ENCODE results near the gene RGP1.

Gene RGP1

DNA sequence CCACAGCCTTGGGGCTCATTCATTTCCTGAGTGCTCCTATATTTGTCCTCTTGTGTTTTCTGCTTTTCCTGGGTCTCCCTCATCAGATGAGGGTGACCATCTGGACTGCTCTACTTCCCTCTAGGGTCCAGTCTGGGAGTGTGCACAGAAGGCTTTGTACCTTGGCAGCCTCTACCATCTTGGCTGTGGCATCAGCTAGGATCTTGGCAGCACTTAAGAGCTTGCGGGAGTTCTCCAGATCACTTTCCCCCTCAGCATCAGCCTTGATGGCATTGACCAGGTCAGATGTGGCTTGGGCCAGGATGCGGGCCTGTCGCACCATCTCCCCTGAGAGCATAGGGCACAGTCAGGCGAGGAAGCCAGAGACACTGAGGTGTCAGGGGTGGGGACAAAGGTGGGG, 32.9 kb upstream of the RGP1 start:
- no peak overlapping the region for H3K27ac Mint-ChIP-seq
- TF ChIP-seq, protein P1, sequence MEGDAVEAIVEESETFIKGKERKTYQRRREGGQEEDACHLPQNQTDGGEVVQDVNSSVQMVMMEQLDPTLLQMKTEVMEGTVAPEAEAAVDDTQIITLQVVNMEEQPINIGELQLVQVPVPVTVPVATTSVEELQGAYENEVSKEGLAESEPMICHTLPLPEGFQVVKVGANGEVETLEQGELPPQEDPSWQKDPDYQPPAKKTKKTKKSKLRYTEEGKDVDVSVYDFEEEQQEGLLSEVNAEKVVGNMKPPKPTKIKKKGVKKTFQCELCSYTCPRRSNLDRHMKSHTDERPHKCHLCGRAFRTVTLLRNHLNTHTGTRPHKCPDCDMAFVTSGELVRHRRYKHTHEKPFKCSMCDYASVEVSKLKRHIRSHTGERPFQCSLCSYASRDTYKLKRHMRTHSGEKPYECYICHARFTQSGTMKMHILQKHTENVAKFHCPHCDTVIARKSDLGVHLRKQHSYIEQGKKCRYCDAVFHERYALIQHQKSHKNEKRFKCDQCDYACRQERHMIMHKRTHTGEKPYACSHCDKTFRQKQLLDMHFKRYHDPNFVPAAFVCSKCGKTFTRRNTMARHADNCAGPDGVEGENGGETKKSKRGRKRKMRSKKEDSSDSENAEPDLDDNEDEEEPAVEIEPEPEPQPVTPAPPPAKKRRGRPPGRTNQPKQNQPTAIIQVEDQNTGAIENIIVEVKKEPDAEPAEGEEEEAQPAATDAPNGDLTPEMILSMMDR (IDR thresholded peaks at IDR 0.05; ENCODE audit: unreplicated experiment in 3 of 3), result no peak
- peaks cover 86% of the 10 kb centered on the region for H3K36me3 Mint-ChIP-seq (ENCODE audit: low read depth)
- peaks cover 5% of the 10 kb centered on the region for H3K4me1 Mint-ChIP-seq
- H3K9me3 Mint-ChIP-seq, result no peaks in the 10 kb centered on the region
- no peaks in the 10 kb centered on the region for H3K27me3 Mint-ChIP-seq (ENCODE audit: low read depth)
- no peak overlapping the region for H3K4me3 Mint-ChIP-seq

DNA sequence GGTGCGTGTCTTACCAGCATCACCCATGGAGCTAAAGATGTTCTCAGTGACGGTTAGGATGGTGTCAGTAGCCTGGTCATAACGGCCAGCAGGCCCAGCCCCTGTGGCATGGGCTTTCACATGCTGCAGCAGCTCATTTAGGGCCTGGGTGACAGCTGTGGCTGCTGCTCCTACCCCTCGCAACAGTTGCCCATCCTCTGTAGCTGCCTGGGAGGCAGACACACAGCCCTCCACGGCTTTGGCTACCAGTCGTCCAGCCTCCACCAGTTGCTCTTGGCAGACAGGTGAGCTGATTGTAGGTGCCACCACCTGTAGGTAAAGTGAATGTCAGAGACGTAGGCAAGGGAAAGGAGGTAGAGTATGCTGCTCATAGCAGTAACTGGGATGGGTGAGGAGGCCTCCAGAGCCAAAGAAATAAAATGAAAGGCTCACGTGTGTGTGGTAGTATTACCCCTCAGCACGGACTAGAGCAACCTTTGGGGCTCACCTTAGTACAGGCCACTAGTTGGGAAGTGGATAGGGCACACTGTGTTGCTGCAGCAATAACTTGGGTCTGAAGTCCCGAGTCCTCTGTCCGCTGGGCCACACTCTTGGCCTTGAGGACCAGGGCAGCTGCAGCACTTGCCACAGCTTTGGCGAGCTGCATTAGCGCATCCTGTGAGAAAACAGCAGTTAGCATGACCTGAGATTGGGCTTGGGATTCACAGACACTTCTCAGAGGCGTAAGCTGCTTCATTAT, 31.8 kb upstream of the RGP1 start:
- Mint-ChIP-seq H3K27ac (no peak overlapping the region), H3K27me3 (ENCODE audit: low read depth) (no peaks in the 10 kb centered on the region), H3K4me1 (peaks cover 5% of the 10 kb centered on the region), H3K36me3 (ENCODE audit: low read depth) (peaks cover 87% of the 10 kb centered on the region), H3K4me3 (no peak overlapping the region), H3K9me3 (no peaks in the 10 kb centered on the region)
- TF ChIP-seq, protein P1 (IDR thresholded peaks at IDR 0.05; ENCODE audit: unreplicated experiment in 3 of 3), result no peak

DNA sequence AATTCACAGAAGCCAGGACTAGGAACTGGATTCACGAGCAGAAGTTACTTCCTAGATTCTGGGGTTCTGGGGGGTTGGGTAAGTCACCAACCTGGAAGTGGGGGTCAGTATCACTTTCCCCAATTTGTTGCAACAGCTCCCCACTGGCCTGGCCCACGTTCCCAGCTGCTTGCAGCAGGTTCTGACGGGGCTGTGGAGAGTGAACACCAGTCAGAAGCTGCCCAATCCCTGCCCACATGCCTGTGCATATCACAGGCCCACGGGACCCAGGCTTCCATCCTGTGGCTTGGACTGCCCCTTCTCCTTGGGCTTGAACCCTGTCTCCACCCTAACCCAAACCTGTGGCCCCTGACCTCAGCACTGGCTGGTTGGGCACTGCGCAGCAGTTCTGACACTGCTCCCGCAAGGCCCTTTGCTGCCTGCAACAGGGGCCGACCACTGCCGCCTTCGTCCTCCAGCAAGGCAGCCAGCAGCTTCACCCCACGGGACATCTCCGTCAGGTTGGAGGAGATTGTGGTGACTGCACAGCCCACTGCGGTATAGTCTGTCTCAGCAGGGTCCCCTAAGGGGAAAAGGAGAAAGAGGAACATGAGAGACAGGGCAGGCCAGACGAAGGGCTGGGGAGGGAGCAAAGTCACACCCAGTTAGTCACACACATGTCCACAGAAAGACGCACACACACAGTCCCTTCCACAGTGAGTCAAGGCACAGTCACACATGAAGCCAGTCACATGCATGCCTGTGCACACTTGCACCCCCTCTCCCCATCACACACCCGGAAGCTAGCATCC, 30.2 kb upstream of the RGP1 start:
- TF ChIP-seq, protein P1 (IDR thresholded peaks at IDR 0.05; ENCODE audit: unreplicated experiment in 3 of 3), result no peak
- Mint-ChIP-seq H3K36me3 (ENCODE audit: low read depth) (peaks cover 89% of the 10 kb centered on the region), H3K27me3 (ENCODE audit: low read depth) (no peaks in the 10 kb centered on the region)

DNA sequence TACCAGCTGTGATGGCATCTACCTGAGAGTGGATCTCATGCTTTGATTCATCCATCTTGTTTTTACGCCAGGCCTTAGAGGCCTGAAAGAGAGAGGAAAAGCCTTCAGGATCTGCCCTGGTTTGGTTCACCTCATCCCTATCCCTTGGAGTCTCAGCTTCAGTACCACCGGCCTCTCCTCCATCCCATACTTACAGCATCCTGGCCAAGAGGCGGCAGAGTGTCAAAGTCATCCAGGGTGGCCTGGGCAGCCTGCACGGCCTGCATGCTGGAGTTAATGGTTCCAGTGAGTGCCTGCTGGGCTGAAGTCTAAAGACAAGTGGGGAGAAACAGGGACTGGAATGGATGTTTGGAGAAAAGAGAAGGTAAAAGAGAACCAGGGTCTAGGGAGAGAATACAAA, 29.5 kb upstream of the RGP1 start:
- Mint-ChIP-seq H3K36me3 (ENCODE audit: low read depth) (peaks cover 89% of the 10 kb centered on the region), H3K9me3 (no peaks in the 10 kb centered on the region), H3K4me1 (peaks cover 5% of the 10 kb centered on the region), H3K4me3 (no peak overlapping the region), H3K27me3 (ENCODE audit: low read depth) (no peaks in the 10 kb centered on the region), H3K27ac (no peak overlapping the region)
- TF ChIP-seq, protein P1 (IDR thresholded peaks at IDR 0.05; ENCODE audit: unreplicated experiment in 3 of 3), result no peak

More for the DNA sequence above, 30.2 kb upstream of the RGP1 start:
- no peaks in the 10 kb centered on the region for H3K9me3 Mint-ChIP-seq
- H3K27ac Mint-ChIP-seq, result no peak overlapping the region
- no peak overlapping the region for H3K4me3 Mint-ChIP-seq
- H3K4me1 Mint-ChIP-seq, result peaks cover 5% of the 10 kb centered on the region

DNA sequence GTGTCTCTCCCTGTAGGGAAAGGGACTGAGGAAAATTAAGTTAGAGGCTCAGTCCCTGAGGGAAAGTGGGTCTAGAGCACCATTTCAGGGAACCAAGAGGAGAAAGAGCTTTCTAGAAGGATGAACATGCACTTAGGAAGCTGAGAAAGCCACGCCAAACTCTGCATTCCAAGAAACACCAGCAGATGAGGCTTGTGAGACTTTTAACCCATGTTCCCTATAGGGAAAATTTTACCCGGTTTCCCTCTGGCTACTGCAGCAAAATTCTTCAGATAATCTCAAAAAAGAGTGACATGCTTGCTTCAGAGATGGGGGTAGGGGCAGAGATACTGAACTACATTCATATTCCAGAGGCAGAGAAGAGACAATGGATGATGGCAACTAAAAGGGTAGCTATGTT, 25.7 kb upstream of the RGP1 start:
- peaks cover 71% of the 10 kb centered on the region for H3K36me3 Mint-ChIP-seq (ENCODE audit: low read depth)
- no peaks in the 10 kb centered on the region for H3K9me3 Mint-ChIP-seq
- no peaks in the 10 kb centered on the region for H3K4me1 Mint-ChIP-seq
- no peak overlapping the region for H3K27ac Mint-ChIP-seq
- no peak overlapping the region for H3K4me3 Mint-ChIP-seq
- no peaks in the 10 kb centered on the region for H3K27me3 Mint-ChIP-seq (ENCODE audit: low read depth)
- TF ChIP-seq, protein P1 (IDR thresholded peaks at IDR 0.05; ENCODE audit: unreplicated experiment in 3 of 3), result no peak

Data from nephron (organoid).